Stimulated activated CD8-positive, alpha-beta memory T cell treated with anti-CD3 and anti-CD28 coated beads, Interleukin-12 subunit alpha, Interleukin-12 subunit beta, amount 100 ng/mL, for 24 hours (primary cell): ENCODE measurements around the gene CLDND1.

Experiments
- DNase-seq: peaks from one replicate; pipeline ENCODE4 v3.0.0-alpha.2; 2020; ENCODE audit errors: extremely low read depth

CLDND1 gene

DNA sequence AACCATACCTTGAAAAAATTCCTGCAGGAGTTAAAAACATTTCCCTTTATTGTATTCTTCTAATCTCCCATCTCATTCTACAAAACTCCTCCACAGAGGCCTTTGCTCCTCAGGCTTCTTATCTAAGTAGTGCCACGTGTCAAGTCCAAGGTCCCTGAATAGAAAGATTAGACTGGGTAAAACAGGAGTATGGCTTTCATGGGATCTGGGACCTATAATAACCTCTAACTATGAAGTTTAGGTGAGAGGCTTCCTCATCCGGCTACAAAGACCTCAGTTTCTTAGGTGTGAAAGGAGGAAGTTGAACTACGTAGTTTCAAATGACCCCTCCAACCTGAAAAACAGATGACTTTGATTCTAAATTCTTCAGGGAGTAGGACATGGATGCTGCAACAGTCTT is 29.1 kb upstream of the CLDND1 start:
- no peak for DNase-seq

- no peak for DNase-seq
These were observed 28.5 kb upstream of the CLDND1 start for GRCh38 chr3:98551236-98551635.

GRCh38 chr3:98550833-98551232 is 28.1 kb upstream of the CLDND1 start:
- no peak for DNase-seq

GRCh38 chr3:98548544-98548943 is 25.8 kb upstream of the CLDND1 start:
- DNase-seq, result no peak

DNA sequence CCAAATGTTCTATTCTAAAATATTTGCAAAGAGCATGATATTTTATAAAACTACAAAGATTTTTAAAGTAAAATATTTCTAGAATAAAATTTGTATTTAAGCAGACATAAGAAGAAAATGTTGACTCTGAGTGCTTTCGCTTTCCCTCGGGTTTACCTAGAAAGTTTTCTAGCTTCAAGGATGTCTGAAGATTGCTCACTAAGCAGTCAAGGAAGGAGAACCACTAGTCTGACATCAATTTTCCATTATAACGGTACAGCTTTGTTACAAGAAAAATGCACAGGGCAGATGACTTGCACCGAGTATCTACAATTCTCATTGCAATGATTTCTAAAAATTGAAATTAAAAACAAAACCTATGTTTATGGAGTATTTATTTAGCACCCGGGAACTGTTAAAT is 23.2 kb upstream of the CLDND1 start:
- DNase-seq, result no peak

DNA sequence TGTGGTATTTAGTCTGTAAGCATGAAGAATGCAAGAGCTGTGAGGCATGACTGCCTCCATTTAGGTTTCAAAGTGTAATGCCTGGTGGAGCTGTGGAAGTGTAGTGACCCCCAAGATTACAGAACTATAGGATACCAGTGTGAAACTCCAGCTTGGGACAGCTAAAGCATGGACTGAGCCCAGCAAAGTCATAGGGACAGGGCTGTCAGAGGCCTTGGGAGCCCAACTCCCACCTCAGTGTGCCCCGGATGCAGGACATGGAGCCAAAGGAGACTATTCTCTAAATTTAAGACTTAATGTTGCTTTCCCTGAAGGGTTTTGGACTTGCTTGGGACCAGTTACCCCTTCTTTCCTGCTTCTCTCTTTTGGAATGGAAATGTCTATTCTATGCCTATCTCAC is 19.9 kb upstream of the CLDND1 start:
- DNase-seq, result no peak

- no peak for DNase-seq
These were observed 19.0 kb upstream of the CLDND1 start for GRCh38 chr3:98541695-98542094.

DNA sequence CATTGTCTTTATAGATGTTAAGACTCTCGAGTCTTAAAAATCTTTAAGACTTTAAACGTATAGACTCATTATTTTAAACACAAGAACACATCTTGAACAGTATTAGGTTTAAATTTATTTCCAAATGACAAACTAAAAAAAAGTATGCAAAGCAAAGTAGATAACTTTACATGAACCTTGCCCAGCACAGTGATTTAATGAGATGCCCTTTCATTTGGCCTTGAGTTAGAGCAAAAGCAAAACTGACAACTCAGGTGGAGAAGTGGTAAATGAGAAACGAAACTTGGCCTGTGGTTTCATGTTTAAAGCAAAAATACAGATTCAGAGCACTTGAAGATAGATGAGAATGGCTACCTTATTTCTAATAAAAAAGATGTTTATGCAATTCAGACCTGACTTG is 17.6 kb upstream of the CLDND1 start:
- no peak for DNase-seq

DNA sequence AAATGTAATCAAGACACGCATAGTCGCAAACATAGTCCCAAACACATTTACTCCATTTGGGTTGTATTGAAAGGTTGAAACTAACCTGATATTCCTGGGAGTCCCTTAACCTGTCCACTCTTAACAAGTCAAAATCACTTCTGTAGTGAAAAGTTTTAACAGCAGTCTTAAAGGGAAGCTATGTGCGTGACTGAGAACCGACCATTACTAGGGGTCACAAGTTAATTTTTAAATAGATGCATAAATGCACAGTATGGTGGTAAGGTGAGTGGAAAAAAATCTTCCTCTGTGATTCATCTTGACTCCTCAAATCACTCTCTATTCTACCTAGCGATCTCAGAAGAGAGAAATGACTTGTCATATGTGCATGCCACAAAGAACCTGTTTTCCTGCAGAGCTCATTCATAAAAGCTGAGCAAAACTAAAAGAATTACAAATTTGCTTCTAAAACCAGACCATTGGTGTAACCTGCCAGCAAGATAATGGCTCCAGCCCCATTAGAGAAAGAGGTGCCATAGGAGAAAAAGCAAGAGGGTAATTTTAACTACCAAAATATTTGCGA is 13.8 kb upstream of the CLDND1 start:
- no peak for DNase-seq

DNA sequence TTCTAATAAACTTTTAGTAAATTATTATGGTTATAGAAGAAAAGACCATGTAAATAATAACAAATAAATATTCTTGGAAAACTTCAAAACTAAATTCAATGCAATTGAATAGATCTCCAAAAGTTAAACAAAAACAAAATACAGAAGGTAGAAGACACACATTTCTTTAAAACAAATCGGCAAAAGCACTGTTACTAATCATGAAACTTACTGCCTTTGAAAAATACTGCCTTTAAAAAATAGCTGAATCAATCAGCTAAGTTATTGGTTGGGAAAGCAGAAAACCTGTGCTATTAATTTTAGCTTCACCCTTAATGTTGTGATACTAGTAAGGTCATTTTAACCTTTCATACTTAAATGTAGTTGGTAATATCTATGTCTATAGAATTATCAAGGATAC is 12.0 kb upstream of the CLDND1 start:
- DNase-seq, result no peak

GRCh38 chr3:98534168-98534567 is 11.5 kb upstream of the CLDND1 start:
- DNase-seq, result no peak

- no peak for DNase-seq
These were observed 10.2 kb upstream of the CLDND1 start for GRCh38 chr3:98532709-98533571.

GRCh38 chr3:98532275-98532637 is 9.6 kb upstream of the CLDND1 start:
- DNase-seq, result no peak

GRCh38 chr3:98531622-98532274 is 9.0 kb upstream of the CLDND1 start, which contains the start of gene GPR15:
TSS of gene GPR15 (plus strand) at chr3:98531978. CDS start at chr3:98532034, 56 bp downstream.
- no peak for DNase-seq

DNA sequence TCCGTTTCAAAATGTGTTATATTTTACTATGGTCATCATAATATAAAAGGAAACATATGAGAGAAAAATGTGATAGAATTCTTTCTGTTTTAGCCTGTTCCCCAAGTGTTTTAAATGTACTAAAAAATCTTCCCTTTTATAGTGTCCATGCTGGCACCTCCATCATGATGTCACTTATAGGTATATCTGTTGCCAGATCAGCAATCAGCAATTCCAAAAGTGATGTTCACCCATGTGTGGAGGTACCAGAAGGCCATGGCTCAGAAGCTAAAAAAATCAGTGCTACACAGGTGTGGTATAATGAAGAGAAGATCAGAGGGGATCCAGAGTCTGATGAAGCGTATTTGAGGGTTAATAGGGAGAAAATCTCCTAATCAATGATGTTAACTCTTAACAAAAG is 8.0 kb upstream of the CLDND1 start:
- no peak for DNase-seq

DNA sequence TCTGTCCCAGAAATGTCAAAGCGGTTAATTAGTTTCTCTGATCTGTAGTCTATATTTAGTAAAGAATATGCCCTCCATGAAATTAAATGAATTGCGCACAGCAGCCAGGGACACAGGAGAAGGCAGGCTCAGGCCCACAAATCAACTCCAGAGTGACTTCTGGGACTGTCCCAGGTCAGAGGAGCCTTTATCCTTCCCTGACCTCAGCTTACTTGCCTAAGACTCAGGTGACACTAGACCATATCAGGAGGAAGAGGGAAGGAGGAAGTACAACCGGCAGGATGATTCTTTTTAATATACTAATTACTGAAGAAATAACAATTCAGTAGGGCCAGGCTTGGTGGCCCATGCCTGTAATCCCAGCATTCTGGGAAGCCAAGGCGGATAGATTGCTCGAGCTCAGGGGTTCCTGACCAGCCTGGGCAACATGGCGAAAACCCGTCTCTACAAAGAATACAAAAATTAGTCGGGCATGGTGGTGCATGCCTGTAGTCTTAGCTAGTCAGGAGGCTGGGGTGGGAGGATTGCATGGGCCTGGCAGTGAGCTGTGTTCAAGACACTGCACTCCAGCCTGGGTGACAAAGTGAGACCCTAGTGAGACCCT is 7.3 kb upstream of the CLDND1 start:
- DNase-seq, result no peak

DNA sequence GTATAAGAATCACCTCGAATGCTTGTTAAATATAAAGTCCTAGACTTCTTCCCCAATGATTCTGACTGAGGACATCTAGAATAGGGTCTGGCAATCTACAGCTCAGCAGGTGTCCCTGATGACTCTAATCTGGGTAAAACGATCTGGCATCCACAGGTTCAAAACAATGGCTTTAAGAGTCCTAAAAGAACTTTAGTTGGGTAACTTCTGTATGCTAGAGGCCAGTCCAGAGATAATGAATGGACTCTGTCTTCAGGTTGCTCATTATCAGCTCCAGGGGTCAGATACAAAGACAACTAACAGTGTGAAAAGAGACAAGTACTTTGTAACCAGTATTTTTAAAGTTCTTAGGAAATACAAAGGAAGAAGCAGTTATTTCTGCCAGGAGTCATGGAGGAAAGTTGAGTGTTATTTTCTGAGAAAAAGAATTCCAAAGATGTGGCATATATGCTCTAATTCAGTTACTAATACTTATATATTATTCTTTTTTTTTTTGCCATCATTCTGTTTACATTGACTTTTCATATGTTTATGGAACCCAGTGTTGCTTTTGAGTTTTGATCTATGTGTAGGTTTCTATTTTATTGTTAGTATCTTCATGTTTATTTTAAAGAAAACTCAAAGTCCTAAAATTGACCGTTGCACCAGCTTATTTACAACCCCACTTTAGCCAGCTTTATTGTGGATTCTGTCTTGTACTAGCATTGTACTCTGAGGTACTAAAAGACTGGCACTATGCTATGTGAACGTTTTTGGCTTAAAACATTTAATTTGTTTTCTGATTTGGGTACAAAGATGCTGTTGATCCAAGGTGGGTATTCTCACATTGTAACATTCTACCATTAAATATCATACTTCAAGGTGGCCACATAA is 6.0 kb upstream of the CLDND1 start:
- no peak for DNase-seq

DNA sequence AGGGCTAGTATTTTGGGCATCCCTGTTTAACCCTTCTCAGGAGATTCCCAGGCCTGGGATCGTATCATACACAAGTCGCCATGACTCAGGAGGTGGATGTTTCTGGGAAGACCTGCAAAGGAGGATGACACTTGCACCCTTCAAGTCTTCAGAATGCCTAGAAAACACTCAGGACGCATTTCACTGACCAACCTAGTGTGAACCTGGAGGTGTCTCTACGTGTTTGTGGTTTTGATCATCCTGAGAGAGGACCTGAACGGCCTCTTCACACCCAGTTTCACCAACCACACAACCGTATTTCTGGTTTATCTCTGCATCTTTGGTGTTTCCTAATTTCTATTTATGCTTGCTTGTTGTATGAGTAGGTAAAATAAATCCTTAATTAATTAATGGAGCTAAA is 2.8 kb upstream of the CLDND1 start:
- DNase-seq, result no peak

DNA sequence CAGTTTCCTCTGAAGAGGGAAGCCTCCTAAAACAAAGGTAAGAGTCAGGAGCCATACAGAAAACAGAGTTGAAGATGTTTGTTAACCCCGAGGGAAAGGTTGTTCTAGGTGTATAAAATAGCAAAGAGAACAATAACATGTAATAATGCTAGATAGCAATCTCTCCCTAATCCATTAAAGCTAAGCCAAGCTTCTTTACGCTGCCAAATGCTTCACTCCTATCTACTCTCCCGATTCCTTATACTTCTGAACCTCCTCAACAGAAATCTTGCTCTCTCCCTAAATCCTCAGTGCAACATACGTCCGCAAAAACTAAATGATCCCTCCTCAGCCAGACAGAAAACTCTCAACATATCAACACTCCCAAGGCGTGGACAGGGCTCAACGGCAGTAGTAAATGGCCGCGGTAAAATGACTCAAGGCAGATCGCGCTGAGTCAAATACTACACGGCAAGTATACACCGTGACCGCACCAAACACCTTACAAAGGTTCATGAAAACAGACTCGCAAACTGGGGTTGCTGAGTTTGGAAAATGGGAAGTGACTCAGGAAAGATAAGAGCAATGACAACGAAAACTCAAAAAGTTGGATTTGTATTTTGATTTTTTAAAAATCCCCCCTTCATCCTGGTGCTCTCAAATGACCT is 682 bp downstream of the CLDND1 start:
- DNase-seq, result no peak

DNA sequence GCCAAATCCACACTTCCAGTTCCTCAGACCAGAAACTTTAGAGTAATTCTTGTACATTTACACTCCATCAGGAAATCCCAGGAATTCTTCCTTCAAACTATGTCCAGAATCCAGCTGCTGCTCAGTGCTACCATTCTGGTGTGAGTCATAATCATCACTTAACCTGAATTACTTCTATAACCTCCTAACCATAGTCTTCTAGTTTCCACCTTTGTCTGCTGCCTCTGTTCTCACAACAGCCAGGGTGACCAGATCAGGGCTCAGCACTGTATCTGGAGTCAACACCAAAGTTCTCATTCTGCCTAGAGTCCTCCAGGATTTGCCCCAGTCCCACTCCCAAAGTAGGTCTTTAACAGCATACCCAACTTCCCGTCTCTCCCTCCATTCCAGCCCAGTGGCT is 3.4 kb downstream of the CLDND1 start:
- DNase-seq, result no peak

GRCh38 chr3:98518816-98519215 is 3.9 kb downstream of the CLDND1 start:
- no peak for DNase-seq
